GM21360 (cell line): Measurements from ENCODE around the gene GON4L.
"Not testable (repeated sequence)": the region's sequence is repeated elsewhere in the genome, so short reads cannot be mapped to it uniquely, and the experiment has no call there.

ENCODE experiments used
- ATAC-seq: cut with Tn5 transposase; IDR thresholded peaks from one replicate; pipeline ENCODE4 v1.9.1; 2021; ENCODE audit warnings: mild to moderate bottlenecking, moderate library complexity; ENCODE audit not compliant: unreplicated experiment

The GON4L gene

DNA sequence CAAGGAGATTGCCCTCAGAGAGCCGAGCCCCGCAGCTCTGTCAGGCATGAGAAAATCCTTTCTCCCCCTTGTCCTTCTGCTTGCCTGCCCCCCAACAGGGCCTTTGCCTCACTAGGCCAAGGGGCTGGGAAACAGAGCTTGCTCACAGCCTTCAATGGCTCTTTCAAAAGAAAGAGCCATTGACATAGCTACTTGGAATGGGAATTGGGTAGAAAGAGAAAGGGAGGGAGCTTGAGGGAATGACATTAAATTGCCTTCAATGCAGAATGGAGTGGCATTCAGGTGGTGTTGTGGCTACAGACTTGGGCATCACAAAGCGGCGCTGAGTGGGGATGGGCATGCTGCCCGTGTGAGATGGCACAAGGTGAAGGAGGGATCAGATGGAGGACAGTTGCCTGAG, 15.5 kb upstream of the GON4L start:
- no peak for ATAC-seq

DNA sequence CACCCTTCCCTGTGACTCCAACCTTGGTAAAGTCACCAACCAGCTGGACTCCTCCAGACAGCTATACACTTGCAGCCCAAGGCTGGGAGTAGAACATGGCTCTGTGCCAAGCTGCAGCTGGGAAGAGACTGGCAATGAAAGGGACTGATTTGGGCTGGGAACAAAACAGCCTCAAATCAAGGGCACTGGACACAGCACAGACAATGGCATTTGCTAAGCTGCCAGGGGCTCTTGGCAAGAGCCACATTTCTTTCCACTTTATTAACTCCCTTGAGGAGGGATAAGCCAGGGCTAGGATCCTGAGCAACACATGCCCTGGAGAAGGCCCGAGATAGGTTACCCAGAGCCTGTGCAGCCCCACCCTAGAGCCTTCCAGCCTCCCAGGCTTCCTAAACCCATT, 14.4 kb upstream of the GON4L start:
- ATAC-seq, result no peak

GRCh38 chr1:155867766-155868165, 10.8 kb upstream of the GON4L start:
- ATAC-seq, result no peak

DNA sequence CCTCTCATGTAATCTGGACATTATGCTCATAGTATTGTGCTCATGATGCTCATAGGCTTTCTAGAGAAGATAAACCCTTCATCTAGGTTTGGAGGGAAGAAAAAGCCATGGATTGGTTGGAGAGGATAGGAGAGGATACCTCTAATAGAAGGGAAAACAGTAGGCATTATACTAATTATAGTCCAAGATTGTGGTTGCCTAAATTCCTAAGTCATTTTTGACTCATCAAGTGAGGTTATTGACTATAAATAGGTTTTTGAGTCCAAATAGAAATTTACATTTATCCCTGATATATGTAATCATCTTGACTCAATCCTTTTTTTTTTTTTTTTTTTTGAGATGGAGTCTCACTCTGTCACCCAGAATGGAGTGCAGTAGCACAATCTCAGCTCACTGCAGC, 7.4 kb upstream of the GON4L start:
- ATAC-seq, result no peak

GRCh38 chr1:155861896-155862295, 4.9 kb upstream of the GON4L start:
- no peak for ATAC-seq

DNA sequence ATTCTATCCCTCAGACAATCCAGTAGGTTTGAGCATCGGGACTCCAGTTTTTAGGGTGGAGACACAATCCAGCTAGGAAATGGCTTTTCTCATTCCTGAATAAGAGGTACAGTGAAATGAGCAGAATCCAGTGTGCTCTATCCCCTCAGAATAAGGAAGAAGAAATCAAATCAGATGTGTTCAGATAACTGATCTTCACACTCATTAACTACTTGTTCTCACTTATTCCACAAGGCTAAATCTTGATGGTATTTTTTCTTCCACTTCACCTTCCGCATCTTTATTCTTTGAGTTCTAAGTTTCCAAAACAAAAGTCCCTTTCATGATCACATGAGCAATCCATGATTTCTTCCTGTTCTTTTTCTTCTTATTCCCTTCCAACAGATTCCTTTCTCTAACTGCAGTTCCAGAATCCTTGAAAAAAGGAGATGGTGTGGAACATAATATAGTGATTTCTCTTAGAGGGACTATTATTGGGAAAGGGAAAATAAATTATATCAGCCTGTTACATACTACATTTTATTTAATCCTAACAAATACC, 4.0 kb upstream of the GON4L start:
- no peak for ATAC-seq

DNA sequence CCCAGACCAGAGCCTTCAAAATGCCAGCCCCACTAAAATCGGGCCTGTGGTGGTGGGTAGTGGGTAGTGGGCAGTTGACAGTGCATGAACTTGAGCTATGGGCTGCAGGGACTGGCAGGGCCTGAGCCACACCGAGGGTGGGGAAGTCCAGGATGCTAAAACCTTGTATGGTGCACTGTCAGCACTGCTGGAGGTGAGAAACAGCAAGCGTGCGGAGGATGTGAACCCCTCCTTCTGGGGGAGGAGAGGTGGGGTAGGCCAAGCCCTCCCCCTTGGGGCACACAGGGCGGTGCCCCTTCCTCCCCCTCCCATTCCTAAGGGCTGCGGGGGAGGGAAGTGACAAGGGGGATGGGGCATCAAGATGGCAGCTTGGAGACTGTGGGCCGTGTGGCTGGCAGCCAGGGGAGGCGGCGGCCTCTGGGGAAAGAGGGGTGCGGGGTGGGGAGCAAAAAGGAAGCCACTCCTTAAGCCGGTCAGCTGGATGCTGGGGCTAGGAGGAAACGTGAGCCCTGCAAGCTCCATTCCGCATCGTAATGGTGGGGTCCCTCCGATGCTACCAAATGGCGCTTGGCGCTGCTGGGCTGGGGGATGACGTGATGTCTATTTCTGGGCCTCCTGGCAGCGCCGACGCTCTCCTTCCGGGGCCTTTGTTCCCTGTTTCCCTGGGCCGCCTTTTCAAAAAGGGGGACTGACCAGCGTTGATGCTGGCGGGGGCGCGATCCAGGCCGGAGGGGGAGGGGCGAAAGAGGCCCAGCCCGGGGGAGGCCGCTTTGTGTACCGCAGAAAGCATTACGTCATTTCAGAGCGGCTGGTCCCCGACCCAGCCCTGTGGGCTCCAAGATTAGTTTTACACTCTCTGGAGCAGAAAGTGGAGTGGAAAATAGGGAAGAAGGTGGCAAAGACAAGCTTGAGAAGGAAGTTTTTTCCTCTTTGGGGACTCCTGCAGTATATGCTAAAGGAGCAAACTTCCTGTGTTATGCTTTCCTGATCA, 3.2 kb upstream of the GON4L start:
- peak; percentile 23 for ATAC-seq

DNA sequence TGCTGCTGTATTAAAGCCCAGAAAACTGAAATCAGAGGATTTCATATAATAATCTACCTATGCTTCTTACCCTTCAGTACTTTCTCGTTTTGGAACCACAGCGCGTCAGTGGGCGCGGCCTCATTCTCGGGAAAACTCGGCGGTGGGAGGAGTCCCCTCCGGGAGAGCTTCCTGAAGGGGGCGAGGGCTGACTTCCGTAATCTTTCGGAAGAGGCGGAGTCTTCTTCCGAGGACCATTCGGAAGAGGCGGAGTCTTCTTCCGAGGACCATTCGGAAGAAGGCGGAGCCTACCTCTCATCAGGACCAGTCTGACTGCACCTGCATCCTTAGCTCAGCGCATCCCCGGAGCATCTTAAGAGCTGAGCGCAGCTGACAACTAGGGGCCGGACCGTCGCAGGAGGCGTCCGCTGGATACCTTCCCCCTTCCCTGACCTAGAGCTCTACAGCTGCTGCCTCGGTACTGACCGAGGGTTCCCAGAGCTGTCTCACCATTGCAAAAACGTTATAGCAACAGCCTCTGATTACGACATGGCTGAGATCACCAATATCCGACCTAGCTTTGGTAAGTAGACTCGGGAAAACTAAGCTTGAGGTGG, 2.3 kb upstream of the GON4L start, which contains the start of gene SYT11:
Gene SYT11 (plus strand): TSS at position 334 of the 596 bp plus-strand sequence. CDS start 195 bp downstream, at position 529.
- ATAC-seq, result peak; percentile 61

DNA sequence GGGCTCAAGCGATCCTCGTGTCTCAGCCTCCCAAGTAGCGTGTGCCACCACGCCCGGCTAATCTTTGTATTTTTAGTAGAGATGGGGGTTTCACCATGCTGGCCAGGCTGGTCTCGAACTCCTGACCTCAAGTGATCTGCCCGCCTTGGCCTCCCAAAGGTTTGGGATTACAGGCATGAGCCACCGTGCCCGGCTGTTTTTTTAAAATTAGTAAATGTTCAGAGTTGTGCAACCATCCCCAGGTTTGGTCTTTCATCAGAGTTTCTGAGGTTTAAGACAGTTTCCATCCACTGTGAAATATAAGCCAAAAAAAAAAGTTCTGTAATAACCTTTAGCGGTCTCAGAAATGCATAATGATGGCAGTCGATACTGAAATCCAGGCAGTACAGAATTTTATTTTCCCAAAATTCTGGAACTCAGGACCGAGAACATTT, 1.8 kb upstream of the GON4L start:
- ATAC-seq, result no peak

DNA sequence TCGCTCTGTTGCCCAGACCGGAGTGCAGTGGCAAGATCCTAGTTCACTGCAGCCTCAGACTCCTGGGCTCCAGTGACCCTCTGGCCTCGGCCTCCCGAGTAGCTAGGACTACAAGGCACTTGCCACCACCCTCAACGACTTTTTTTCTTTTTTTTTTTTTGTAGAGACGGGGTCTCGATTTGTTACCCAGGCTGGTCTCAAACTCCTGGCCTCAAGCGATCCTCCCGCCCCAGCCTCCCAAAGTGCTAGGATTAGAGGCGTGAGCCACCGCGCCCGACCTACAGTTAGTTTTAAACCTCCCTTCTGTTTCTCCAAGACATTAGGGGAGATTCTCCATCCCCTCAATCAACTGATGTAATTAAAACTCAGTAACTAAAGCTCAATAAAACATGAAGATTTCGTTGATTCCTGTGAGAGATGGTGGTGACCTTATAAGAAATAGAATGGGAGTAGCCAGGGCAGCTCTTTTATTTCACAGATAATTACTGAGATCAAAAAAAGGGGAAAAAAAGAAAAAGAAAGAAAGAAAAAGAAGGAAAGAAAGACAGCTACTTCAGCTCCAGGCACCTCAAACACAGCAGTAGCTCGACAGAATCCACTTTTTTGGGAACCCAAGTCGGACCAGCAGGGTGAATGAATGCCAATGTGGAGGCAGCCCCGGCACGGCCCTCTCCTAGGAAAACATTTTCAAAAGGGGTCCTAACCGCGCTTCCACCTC, 598 bp downstream of the GON4L start:
- no peak for ATAC-seq

DNA sequence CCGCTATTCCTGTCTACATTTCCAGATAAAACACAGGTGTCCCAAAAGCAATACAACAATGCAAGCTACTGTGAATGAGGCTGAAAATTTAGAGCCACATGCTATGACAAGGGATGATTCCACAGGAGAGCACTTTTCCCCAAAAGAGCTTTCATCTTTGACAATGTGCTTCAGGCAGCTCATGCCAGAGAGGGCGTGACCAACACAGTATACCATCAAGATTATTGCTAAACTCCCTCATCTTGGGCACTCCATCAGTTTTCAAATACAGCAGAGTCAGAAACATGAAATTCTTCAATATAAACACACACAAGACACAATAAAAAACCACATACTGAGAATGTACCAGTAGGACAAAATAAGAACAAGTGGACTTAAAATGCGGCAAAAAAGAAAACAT, 6.7 kb downstream of the GON4L start:
- no peak for ATAC-seq

- ATAC-seq, result no peak
Measured at GRCh38 chr1:155847823-155848529, 9.0 kb downstream of the GON4L start.

DNA sequence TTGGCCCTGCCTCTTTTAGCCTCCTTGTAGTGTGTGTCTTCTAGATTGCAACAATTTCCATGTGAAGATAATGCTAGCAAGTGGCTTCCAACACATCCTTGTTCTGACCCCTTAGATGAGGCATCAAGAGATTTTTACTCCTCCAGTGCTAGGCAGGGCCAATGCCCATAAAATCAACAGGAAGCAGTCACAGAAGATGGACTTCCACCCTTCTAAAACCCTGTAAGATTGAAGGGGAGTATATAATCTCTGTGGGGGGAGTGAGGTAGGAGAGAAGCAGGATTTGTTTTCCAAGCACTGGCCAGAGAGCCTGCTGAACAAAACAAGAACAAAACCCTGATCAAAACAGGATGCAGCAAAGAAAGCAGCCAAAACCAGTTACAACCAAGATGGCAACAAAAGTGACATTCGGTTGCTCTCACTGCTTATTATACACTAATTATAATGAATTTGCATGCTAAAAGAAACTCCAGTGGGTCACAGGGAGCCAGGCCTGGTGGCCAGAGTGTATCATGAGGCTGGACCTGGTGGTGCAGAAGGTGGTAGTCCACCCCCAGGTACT, 12.1 kb downstream of the GON4L start:
- no peak for ATAC-seq

- ATAC-seq, result no peak
Measured at GRCh38 chr1:155840386-155840785, 16.6 kb downstream of the GON4L start.

DNA sequence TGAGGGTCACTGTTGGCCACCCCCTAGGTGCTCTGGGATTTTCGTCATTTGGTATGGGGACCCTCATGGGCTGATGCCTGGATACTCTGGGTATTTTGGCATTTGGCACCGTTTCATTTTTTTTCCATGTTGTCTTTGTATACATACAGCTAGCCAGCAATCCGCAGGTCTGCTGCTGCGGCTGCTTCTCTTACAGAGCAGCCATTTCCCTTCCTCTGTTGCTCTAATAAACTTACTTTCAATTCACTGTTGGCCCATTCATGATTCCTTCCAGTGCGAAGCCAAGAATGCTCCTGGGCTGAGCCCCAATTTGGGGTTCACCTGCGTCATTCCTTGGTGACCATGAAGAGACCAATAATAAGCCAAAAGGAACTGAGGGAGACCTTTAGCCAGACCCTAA, 21.5 kb downstream of the GON4L start:
- ATAC-seq, result no peak

DNA sequence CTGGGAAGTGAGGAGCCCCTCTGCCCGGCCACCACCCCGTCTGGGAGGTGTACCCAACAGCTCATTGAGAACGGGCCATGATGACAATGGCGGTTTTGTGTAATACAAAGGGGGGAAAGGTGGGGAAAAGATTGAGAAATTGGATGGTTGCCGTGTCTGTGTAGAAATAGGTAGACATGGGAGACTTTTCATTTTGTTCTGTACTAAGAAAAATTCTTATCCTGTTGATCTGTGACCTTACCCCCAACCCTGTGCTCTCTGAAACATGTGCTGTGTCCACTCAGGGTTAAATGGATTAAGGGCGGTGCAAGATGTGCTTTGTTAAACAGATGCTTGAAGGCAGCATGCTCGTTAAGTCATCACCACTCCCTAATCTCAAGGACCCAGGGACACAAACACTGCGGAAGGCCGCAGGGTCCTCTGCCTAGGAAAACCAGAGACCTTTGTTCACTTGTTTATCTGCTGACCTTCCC, 22.1 kb downstream of the GON4L start:
- ATAC-seq, result not testable (repeated sequence)

DNA sequence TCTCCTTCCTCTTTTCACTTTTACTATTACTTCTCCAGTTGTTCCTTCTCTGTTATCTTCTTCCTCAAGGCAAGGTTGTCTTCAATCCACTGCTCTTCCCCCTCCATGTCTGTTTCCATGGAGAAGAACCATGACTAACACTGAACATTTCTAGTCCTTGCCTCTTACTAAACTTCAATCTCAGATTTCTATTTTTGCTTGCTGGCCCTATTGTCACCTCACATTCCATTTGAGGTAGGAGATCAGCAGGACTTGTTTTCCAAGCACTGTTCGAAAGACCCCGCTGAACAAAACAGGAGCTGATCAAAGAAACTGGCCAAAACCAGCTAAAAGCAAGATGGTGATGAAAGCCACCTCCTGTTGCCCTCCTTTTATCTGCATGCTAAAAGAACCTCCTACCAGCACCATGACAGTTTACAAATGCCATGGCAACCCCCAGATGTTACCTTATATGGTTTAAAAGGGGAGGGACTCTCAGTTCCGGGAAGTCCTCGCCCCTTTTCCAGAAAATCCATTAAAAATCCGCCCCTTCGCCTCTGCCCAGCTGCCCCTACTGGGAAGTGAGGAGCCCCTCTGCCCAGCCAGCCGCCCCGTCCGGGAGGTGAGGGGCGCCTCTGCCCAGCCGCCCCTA, 22.6 kb downstream of the GON4L start:
- ATAC-seq, result no peak

- ATAC-seq, result no peak
Measured at GRCh38 chr1:155833665-155834295, 23.2 kb downstream of the GON4L start.

- ATAC-seq, result no peak
Measured at GRCh38 chr1:155831279-155831976, 25.6 kb downstream of the GON4L start.
